HepG2 (cell line): ENCODE measurements around the gene BCAS2. TPM values are rescaled to one million over a fixed set of nuclear protein-coding genes. Genes with fewer than 3 reads are reported as not detected.

Experiments
- CENPX ChIP-seq: sonication (generic); formaldehyde crosslinking; IDR thresholded peaks from 2 replicates; pipeline ENCODE4 v1.9.0; 2021; ENCODE audit warnings: mild to moderate bottlenecking, missing genetic modification reagents, moderate library complexity
- DMAP1 ChIP-seq: IDR thresholded peaks from 2 replicates; pipeline ENCODE4 v1.6.1; 2016
- FOXK1 ChIP-seq: sonication (generic); formaldehyde crosslinking; IDR thresholded peaks from 2 replicates; pipeline ENCODE4 v1.4.0; 2020; ENCODE audit warnings: low read depth, missing genetic modification reagents, borderline replicate concordance
- HCFC1 ChIP-seq: fragments of 150-350 bp; IDR thresholded peaks from 2 replicates; pipeline ENCODE4 v1.6.1; 2014; ENCODE audit warnings: low read depth, low read length
- HES4 ChIP-seq: sonication (generic); formaldehyde crosslinking; IDR thresholded peaks from 2 replicates; pipeline ENCODE4 v1.9.0; 2021; ENCODE audit warnings: mild to moderate bottlenecking, missing genetic modification reagents, borderline replicate concordance
- IKZF1 ChIP-seq: fragments of 450-650 bp; IDR thresholded peaks from 2 replicates; pipeline ENCODE4 v1.7.1; 2016
- MLLT10 ChIP-seq: sonication (generic); formaldehyde crosslinking; IDR thresholded peaks from 2 replicates; pipeline ENCODE4 v1.4.0; 2020; ENCODE audit warnings: missing genetic modification reagents
- NBN ChIP-seq: fragments of 450-650 bp; conservative IDR thresholded peaks from 2 replicates; pipeline ENCODE4 v1.6.1; 2017
- NR2F1 ChIP-seq, 2 experiments: fragments of 450-650 bp in 1 of 2; formaldehyde crosslinking in 1 of 2; IDR thresholded peaks; 2 replicates each; pipeline versions ENCODE4 v1.5.0 to v1.6.1; 2016 to 2020; ENCODE audit warnings: mild to moderate bottlenecking in 1 of 2, missing compliant biosample characterization in 1 of 2, missing genetic modification reagents in 1 of 2, moderate library complexity in 1 of 2
- RAD21 ChIP-seq: fragments of 450-650 bp; formaldehyde crosslinking; IDR thresholded peaks from 2 replicates; pipeline ENCODE4 v1.5.0; 2020; ENCODE audit warnings: mild to moderate bottlenecking
- ZBTB8A ChIP-seq: sonication (generic); formaldehyde crosslinking; IDR thresholded peaks from 2 replicates; pipeline ENCODE4 v1.4.0; 2020; ENCODE audit warnings: mild to moderate bottlenecking, low read depth, missing genetic modification reagents, borderline replicate concordance
- ZMYM3 ChIP-seq: sonication (generic); formaldehyde crosslinking; IDR thresholded peaks from 2 replicates; pipeline ENCODE4 v1.5.1; 2020; ENCODE audit warnings: mild to moderate bottlenecking, missing genetic modification reagents
- ZNF124 ChIP-seq: sonication (generic); formaldehyde crosslinking; IDR thresholded peaks from 2 replicates; pipeline ENCODE4 v1.4.0; 2020; ENCODE audit warnings: missing genetic modification reagents
- ZNF30 ChIP-seq: sonication (generic); formaldehyde crosslinking; IDR thresholded peaks from 2 replicates; pipeline ENCODE4 v1.5.0; 2020; ENCODE audit warnings: mild to moderate bottlenecking, missing genetic modification reagents
- ZNF333 ChIP-seq: sonication (generic); formaldehyde crosslinking; IDR thresholded peaks from 2 replicates; pipeline ENCODE4 v1.4.0; 2020; ENCODE audit warnings: mild to moderate bottlenecking, missing genetic modification reagents, borderline replicate concordance
- ZNF460 ChIP-seq: sonication (generic); formaldehyde crosslinking; IDR thresholded peaks from 2 replicates; pipeline ENCODE4 v1.5.1; 2020; ENCODE audit warnings: missing genetic modification reagents, mild to moderate bottlenecking, borderline replicate concordance
- ZNF557 ChIP-seq: sonication (generic); formaldehyde crosslinking; IDR thresholded peaks from 2 replicates; pipeline ENCODE4 v1.4.0; 2020; ENCODE audit warnings: missing genetic modification reagents
- polyA plus RNA-seq, 8 experiments: library from polyadenylated mRNA; depleted of rRNA in 3 of 8; stranded (reverse) in 7 of 8; unstranded in 1 of 8; fragments of >200 nt; fragmentation: Illumina TruSeq in 4 of 8; extraction: Trizol in 4 of 8; gene quantifications; 2 replicates each; pipeline versions ENCODE4 v1.2.1 to v1.2.3, GENCODE V29; 2011 to 2016; ENCODE audit warnings: low read depth in 4 of 8, missing spikeins in 1 of 8, mixed read lengths in 1 of 8; ENCODE audit not compliant: insufficient read depth in 1 of 8
- total RNA-seq, 5 experiments: library from RNA; depleted of rRNA; stranded (reverse); fragments of >200 nt; fragmentation: Illumina TruSeq; extraction: Trizol; gene quantifications; 2 replicates each; pipeline ENCODE4 v1.2.3, GENCODE V29; 2016; ENCODE audit warnings: low read depth in 1 of 5
- TF ChIP-seq, protein P1 (sequence below): sonication (generic); formaldehyde crosslinking; IDR thresholded peaks from 2 replicates; pipeline ENCODE4 v1.9.0; 2021; ENCODE audit warnings: missing genetic modification reagents, borderline replicate concordance
- TF ChIP-seq, protein P2 (sequence below): sonication (generic); formaldehyde crosslinking; IDR thresholded peaks from 2 replicates; pipeline ENCODE4 v1.8.0; 2023; ENCODE audit warnings: mild to moderate bottlenecking, missing genetic modification reagents
- TF ChIP-seq, protein P3 (sequence below): sonication (generic); formaldehyde crosslinking; IDR thresholded peaks from 2 replicates; pipeline ENCODE4 v1.4.0; 2020; ENCODE audit warnings: mild to moderate bottlenecking, missing genetic modification reagents
- TF ChIP-seq, protein P4 (sequence below): sonication (generic); formaldehyde crosslinking; IDR thresholded peaks from 2 replicates; pipeline ENCODE4; 2020; ENCODE audit warnings: missing genetic modification reagents, mild to moderate bottlenecking, borderline replicate concordance
- TF ChIP-seq, protein P5 (sequence below): sonication (generic); formaldehyde crosslinking; IDR thresholded peaks from 2 replicates; pipeline ENCODE4 v1.8.0; 2022; ENCODE audit warnings: mild to moderate bottlenecking, missing genetic modification reagents

Gene BCAS2
- total and polyA plus RNA-seq, 2 of the 13 experiments (the other 11 are each of a cell fraction or from before 2014, with no cell fraction given): 18.0 to 47.4 TPM

DNA sequence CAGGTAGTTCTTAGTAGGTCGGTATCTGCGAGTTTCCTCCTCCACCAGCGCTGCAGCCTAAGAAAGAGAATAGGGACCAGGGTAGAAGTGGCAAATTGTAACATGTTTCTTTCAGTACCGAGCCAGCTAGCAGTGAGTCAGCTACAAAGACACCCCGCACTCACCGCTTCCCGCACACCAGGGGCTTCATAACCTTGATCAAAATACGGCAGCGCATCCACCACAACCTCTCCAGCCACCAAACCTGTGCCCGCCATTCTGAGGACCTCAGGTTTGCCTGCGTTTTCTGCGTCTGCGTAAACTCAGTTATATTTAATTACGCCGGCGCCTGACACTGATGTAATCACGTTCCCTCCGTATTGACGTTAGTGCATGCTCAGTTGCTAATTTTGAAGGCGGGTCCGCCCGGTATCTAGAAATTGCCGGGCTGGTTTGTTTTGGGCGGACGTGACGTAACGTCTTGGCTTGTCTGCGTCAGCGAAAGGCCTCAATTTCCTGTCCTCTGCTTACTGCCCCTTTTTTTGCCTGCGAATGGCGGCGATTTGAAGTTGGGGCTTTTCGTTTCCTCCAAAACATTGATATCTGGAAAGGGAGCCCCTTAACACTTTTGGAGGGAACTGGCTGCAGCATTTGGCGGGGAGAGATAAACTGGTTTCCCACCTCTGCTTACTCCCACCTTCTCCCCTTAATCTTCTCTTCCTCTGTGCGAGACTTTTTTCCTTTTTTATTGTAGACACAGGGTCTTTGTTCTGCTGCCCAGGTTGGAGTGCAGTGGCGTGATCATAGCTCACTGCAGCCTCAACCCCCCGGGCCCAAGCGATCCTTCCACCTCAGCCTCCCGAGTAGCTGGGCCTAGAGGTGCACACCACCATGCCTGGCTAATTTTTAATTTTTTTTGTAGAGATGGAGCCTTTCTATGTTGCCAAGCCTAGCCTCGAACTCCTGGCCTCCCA is at the start of gene BCAS2 (continued):
- TF ChIP-seq, protein P1, sequence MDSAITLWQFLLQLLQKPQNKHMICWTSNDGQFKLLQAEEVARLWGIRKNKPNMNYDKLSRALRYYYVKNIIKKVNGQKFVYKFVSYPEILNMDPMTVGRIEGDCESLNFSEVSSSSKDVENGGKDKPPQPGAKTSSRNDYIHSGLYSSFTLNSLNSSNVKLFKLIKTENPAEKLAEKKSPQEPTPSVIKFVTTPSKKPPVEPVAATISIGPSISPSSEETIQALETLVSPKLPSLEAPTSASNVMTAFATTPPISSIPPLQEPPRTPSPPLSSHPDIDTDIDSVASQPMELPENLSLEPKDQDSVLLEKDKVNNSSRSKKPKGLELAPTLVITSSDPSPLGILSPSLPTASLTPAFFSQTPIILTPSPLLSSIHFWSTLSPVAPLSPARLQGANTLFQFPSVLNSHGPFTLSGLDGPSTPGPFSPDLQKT (CRISPR knock-in tag): no peak
- TF ChIP-seq ZNF30 (CRISPR knock-in tag) (no peak), ZNF460 (CRISPR knock-in tag) (no peak; the same call in 1 of the 2 replicates), NBN (no peak), ZNF557 (CRISPR knock-in tag) (no peak), FOXK1 (CRISPR knock-in tag) (peak; percentile 95; the same call in 1 of the 2 replicates), ZNF333 (CRISPR knock-in tag) (no peak), ZMYM3 (CRISPR knock-in tag) (no peak), IKZF1 (no peak), HES4 (CRISPR knock-in tag) (no peak), HCFC1 (0 out of 2 replicates have a peak, but pooled peaks have one; percentile 12), ZNF124 (CRISPR knock-in tag) (no peak), ZBTB8A (no peak), RAD21 (no peak), DMAP1 (no peak; the same call in 1 of the 2 replicates), MLLT10 (no peak), CENPX (CRISPR knock-in tag) (no peak), NR2F1 (CRISPR knock-in tag; IDR thresholded peaks at IDR 0.05) (no peak)
- TF ChIP-seq, protein P2, sequence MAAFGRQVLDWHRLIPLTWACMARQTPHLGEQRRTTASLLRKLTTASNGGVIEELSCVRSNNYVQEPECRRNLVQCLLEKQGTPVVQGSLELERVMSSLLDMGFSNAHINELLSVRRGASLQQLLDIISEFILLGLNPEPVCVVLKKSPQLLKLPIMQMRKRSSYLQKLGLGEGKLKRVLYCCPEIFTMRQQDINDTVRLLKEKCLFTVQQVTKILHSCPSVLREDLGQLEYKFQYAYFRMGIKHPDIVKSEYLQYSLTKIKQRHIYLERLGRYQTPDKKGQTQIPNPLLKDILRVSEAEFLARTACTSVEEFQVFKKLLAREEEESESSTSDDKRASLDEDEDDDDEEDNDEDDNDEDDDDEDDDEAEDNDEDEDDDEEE (CRISPR knock-in tag): no peak
- TF ChIP-seq, protein P3, sequence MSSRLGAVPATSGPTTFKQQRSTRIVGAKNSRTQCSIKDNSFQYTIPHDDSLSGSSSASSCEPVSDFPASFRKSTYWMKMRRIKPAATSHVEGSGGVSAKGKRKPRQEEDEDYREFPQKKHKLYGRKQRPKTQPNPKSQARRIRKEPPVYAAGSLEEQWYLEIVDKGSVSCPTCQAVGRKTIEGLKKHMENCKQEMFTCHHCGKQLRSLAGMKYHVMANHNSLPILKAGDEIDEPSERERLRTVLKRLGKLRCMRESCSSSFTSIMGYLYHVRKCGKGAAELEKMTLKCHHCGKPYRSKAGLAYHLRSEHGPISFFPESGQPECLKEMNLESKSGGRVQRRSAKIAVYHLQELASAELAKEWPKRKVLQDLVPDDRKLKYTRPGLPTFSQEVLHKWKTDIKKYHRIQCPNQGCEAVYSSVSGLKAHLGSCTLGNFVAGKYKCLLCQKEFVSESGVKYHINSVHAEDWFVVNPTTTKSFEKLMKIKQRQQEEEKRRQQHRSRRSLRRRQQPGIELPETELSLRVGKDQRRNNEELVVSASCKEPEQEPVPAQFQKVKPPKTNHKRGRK (CRISPR knock-in tag): no peak
- TF ChIP-seq, protein P4, sequence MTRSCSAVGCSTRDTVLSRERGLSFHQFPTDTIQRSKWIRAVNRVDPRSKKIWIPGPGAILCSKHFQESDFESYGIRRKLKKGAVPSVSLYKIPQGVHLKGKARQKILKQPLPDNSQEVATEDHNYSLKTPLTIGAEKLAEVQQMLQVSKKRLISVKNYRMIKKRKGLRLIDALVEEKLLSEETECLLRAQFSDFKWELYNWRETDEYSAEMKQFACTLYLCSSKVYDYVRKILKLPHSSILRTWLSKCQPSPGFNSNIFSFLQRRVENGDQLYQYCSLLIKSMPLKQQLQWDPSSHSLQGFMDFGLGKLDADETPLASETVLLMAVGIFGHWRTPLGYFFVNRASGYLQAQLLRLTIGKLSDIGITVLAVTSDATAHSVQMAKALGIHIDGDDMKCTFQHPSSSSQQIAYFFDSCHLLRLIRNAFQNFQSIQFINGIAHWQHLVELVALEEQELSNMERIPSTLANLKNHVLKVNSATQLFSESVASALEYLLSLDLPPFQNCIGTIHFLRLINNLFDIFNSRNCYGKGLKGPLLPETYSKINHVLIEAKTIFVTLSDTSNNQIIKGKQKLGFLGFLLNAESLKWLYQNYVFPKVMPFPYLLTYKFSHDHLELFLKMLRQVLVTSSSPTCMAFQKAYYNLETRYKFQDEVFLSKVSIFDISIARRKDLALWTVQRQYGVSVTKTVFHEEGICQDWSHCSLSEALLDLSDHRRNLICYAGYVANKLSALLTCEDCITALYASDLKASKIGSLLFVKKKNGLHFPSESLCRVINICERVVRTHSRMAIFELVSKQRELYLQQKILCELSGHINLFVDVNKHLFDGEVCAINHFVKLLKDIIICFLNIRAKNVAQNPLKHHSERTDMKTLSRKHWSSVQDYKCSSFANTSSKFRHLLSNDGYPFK: peak; percentile 68; the same call in 1 of the 2 replicates
- TF ChIP-seq, protein P5, sequence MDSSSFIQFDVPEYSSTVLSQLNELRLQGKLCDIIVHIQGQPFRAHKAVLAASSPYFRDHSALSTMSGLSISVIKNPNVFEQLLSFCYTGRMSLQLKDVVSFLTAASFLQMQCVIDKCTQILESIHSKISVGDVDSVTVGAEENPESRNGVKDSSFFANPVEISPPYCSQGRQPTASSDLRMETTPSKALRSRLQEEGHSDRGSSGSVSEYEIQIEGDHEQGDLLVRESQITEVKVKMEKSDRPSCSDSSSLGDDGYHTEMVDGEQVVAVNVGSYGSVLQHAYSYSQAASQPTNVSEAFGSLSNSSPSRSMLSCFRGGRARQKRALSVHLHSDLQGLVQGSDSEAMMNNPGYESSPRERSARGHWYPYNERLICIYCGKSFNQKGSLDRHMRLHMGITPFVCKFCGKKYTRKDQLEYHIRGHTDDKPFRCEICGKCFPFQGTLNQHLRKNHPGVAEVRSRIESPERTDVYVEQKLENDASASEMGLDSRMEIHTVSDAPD: no peak
